ENCODE data around the gene LLCFC1. TPM values are rescaled to one million over a fixed set of nuclear protein-coding genes. Genes with fewer than 3 reads are reported as not detected.
"Not testable (repeated sequence)": the region's sequence is repeated elsewhere in the genome, so short reads cannot be mapped to it uniquely, and the experiment has no call there.

LLCFC1 gene
- total RNA-seq, 1 donor from 2014 or later = not detected

GRCh38 chr7:142964502-142965246 is 25.4 kb downstream of the LLCFC1 start:
- DNase-seq (ENCODE audit: low spot score) (no peak), ATAC-seq (no peak)
- intact Hi-C loops (cut with DNase I) = no loop called here

GRCh38 chr7:142968229-142968628 is 28.9 kb downstream of the LLCFC1 start:
- ATAC-seq = no peak
- DNase-seq (ENCODE audit: low spot score) = no peak
- intact Hi-C loops (cut with DNase I) = no loop called here

- ATAC-seq (no peak), DNase-seq (ENCODE audit: low spot score) (no peak)
These were observed 29.9 kb downstream of the LLCFC1 start for GRCh38 chr7:142969183-142969582.

GRCh38 chr7:142974626-142975025 is 35.3 kb downstream of the LLCFC1 start:
- no peak for DNase-seq (ENCODE audit: low spot score)
- intact Hi-C loops (cut with DNase I) = no loop called here
- no peak for ATAC-seq

More at GRCh38 chr7:142969183-142969582, 29.9 kb downstream of the LLCFC1 start:
- intact Hi-C loops (cut with DNase I) = no loop called here

GRCh38 chr7:142978402-142978801 is 39.1 kb downstream of the LLCFC1 start:
- DNase-seq (ENCODE audit: low spot score); intact Hi-C loops (cut with DNase I); ATAC-seq: not testable (repeated sequence)

GRCh38 chr7:142983825-142984224 is 44.5 kb downstream of the LLCFC1 start:
- intact Hi-C loops (cut with DNase I) = no loop called here

GRCh38 chr7:142984297-142984696 is 45.0 kb downstream of the LLCFC1 start:
- no peak for ATAC-seq
- intact Hi-C loops (cut with DNase I) = no loop called here
- no peak for DNase-seq (ENCODE audit: low spot score)

More at GRCh38 chr7:142983825-142984224, 44.5 kb downstream of the LLCFC1 start:
- ATAC-seq = no peak
- no peak for DNase-seq (ENCODE audit: low spot score)

Other genes with a start within 250 kb of the LLCFC1 start
- gene PRSS1, start 190.0 kb upstream of the LLCFC1 start, total RNA-seq = 4.7 TPM
- gene PRSS2, start 168.5 kb upstream of the LLCFC1 start, total RNA-seq = 6.0 TPM
- 15.7 TPM for gene EPHB6, start 84.4 kb upstream of the LLCFC1 start, total RNA-seq
- 0.40 TPM for gene TRPV6, start 53.7 kb upstream of the LLCFC1 start, total RNA-seq
- gene TRPV5, start 5.7 kb upstream of the LLCFC1 start, total RNA-seq = 0.22 TPM
- 2.3 TPM for gene KEL, start 22.9 kb downstream of the LLCFC1 start, total RNA-seq
- 0.71 TPM for gene OR9A2, start 87.6 kb downstream of the LLCFC1 start, total RNA-seq
- not detected for gene OR6V1, start 112.9 kb downstream of the LLCFC1 start, total RNA-seq
- not detected for gene PIP, start 192.6 kb downstream of the LLCFC1 start, total RNA-seq
- not detected for gene TAS2R39, start 243.9 kb downstream of the LLCFC1 start, total RNA-seq